ENCODE data around the gene TMEM243.
"Not testable (repeated sequence)": the region's sequence is repeated elsewhere in the genome, so short reads cannot be mapped to it uniquely, and the experiment has no call there.

The TMEM243 gene, protein sequence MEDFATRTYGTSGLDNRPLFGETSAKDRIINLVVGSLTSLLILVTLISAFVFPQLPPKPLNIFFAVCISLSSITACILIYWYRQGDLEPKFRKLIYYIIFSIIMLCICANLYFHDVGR

DNA sequence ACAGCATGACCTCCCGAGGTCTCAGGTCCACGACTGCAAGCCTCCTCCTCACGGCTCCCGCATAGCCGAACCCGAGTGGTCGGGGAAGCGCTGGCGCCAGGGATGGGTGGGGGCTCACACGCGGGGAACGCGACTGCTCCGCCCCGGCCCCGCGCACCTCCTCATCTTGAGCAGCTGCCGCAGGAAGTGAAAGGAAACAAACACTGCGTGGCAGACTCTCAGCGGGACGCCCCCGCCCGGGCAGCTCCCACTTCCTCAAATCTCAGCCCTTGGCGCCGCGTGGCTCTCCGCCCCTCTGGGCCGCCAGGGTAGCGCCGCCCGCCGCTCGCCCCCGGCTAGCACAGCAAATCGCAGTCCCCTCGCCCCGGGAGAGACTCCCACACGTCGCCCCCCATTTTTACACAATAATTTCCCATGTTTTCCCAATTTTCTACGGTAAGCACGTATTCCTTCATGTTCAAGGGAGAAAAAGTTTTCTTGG lies at the start of gene TMEM243:
Gene TMEM243, minus strand, starts transcription at position 188 of the 481 bp plus-strand sequence. CDS start 229 bp downstream, outside the sequence.
- H3K27ac ChIP-seq (ENCODE audit: low read depth, low read length) = peak within 1 kb of the TSS; percentile 77
- no peaks in the 10 kb centered on the region for H3K4me1 ChIP-seq (ENCODE audit: control insufficient read depth, insufficient read depth, low read length)
- H3K9ac ChIP-seq (ENCODE audit: low read length) = peak within 1 kb of the TSS; percentile 74
- no peaks in the 10 kb centered on the region for H3K36me3 ChIP-seq (ENCODE audit: control insufficient read depth, insufficient read depth, low read length)
- no peaks in the 10 kb centered on the region for H3K27me3 ChIP-seq (ENCODE audit: control insufficient read depth, insufficient read depth, low read length)
- peak within 1 kb of the TSS; percentile 94 for H3K4me3 ChIP-seq (ENCODE audit: low read length)

DNA sequence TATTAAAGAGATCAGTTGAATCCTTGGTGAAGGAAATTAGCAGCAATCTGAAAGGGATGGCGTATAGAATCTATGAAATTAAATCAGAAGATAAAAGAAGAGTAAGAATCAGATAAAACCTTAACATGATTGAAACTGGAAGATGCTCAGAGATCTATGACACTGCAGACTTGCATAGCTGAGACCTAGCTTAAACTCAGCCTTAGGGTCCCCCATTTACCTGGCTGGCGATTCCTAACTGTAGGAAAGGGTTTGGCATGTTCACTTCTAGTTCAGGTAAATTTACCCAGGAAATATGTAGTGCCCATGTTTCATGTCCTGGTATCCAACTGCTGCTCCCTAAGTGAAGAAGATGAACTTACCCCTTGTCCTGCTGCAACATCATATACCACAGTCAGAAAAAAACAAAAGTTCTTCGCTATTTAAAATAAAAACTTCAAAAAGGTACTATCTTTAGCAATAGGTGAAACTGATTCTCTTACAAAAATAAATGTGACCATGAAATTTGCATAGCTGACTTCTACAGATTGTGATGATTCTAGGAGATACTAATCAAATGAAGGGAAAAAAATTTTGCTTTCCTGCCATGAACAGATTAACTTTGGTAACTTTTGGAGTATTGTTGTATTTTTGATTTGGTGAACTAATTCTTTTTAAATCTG lies 47.8 kb upstream of the TMEM243 start:
- Histone ChIP-seq H3K27ac (ENCODE audit: low read depth, low read length) (no peak overlapping the region), H3K27me3 (ENCODE audit: control insufficient read depth, insufficient read depth, low read length) (no peaks in the 10 kb centered on the region), H3K9ac (ENCODE audit: low read length) (no peak overlapping the region), H3K4me3 (ENCODE audit: low read length) (no peak overlapping the region), H3K4me1 (ENCODE audit: control insufficient read depth, insufficient read depth, low read length) (no peaks in the 10 kb centered on the region), H3K36me3 (ENCODE audit: control insufficient read depth, insufficient read depth, low read length) (no peaks in the 10 kb centered on the region)

DNA sequence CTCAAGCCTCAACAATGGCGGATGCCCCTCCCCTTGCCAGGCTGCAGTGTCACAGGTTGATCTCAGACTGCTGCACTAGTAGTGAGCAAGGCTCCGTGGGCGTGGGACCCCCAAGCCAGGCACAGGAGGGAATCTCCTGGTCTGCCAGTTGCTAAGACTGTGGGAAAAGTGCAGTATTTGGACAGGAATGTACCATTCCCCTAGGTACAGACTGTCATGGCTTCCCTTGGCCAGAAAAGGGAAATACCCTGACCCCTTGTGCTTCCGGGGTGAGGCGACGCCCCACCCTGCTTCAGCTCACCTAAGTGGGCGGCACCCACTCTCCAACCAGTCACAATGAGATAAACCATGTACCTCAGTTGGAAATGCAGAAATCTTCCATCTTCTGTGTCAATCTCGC lies 44.0 kb upstream of the TMEM243 start:
- no peak overlapping the region for H3K27ac ChIP-seq (ENCODE audit: low read depth, low read length)
- H3K9ac ChIP-seq (ENCODE audit: low read length) = no peak overlapping the region
- H3K27me3 ChIP-seq (ENCODE audit: control insufficient read depth, insufficient read depth, low read length) = no peaks in the 10 kb centered on the region
- no peaks in the 10 kb centered on the region for H3K4me1 ChIP-seq (ENCODE audit: control insufficient read depth, insufficient read depth, low read length)
- H3K36me3 ChIP-seq (ENCODE audit: control insufficient read depth, insufficient read depth, low read length) = no peaks in the 10 kb centered on the region
- H3K4me3 ChIP-seq (ENCODE audit: low read length) = no peak overlapping the region

DNA sequence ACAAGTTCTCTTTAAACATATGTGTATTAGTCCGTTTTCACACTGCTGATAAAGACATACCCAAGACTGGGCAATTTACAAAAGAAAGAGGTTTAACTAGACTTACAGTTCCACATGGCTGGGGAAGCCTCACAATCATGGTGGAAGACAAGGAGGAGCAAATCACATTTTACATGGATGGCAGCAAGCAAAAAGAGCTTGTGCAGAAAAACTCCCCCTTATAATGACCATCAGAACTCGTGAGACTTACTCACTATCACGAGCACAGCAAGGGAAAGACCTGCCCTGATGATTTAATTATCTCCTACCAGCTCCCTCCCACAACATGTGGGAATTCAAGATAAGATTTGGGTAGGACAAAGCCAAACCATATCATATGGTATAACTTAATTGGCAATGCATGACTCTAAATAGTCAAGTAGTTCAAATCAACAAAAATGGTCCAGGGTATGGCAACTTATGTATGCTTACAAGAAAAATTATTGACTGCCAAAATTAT lies 34.1 kb upstream of the TMEM243 start:
- H3K4me3 ChIP-seq (ENCODE audit: low read length) = no peak overlapping the region
- no peak overlapping the region for H3K9ac ChIP-seq (ENCODE audit: low read length)
- no peak overlapping the region for H3K27ac ChIP-seq (ENCODE audit: low read depth, low read length)
- H3K4me1 ChIP-seq (ENCODE audit: control insufficient read depth, insufficient read depth, low read length) = no peaks in the 10 kb centered on the region
- no peaks in the 10 kb centered on the region for H3K36me3 ChIP-seq (ENCODE audit: control insufficient read depth, insufficient read depth, low read length)
- no peaks in the 10 kb centered on the region for H3K27me3 ChIP-seq (ENCODE audit: control insufficient read depth, insufficient read depth, low read length)

DNA sequence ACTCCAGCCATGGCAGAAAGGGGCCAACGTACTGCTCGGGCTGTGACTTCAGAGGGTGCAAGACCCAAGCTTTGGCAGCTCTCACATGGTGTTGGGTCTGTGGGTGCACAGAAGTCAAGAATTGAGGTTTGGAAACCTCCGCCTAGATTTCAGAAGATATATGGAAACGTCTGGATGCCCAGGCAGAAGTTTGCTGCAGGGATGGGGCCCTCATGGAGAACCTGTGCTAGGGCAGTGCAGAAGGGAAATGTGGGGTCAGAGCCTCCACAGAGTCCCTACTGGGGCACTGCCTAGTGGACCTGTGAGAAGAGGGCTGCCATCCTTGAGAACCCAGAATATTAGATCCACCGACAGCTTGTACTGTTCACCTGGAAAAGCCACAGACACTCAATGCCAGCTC lies 26.1 kb upstream of the TMEM243 start:
- H3K4me3 ChIP-seq (ENCODE audit: low read length); H3K27me3 ChIP-seq (ENCODE audit: control insufficient read depth, insufficient read depth, low read length); H3K27ac ChIP-seq (ENCODE audit: low read depth, low read length); H3K9ac ChIP-seq (ENCODE audit: low read length); H3K4me1 ChIP-seq (ENCODE audit: control insufficient read depth, insufficient read depth, low read length); H3K36me3 ChIP-seq (ENCODE audit: control insufficient read depth, insufficient read depth, low read length): not testable (repeated sequence)

DNA sequence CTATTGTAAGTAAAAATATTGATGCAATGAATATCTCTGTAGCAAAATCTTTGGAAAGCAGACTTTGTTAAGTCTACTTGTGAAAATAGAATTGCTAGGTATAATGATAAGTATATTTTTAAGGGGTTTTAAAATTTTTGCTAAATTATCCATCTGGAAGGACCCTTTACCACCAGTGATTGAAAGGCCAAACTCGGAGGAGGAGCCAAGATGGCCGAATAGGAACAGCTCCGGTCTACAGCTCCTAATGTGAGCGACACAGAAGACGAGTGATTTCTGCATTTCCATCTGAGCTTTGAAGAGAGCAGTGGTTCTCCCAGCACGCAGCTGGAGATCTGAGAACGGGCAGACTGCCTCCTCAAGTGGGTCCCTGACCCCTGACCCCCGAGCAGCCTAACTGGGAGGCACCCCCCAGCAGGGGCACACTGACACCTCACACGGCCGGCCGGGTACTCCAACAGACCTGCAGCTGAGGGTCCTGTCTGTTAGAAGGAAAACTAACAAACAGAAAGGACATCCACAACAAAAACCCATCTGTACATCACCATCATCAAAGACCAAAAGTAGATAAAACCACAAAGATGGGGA lies 19.0 kb upstream of the TMEM243 start:
- H3K36me3 ChIP-seq (ENCODE audit: control insufficient read depth, insufficient read depth, low read length); H3K4me3 ChIP-seq (ENCODE audit: low read length): not testable (repeated sequence)

DNA sequence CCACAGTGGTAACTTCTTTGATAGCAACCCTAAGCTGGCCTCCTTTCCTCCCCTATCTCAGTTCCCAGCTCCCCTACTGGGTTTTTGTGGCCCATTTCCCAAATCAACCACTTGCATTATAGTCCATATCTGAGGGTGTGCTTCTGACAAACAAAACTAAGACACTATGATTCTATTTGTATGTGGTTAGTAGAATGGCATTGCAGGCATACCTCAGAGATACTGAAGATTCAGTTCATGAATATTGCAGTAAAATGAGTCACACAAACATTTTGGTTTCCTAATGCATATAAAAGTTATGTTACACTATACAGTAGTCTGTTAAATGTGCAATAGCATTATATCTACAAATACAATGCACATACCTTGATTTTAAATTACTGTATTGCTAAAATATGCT lies 15.4 kb upstream of the TMEM243 start:
- H3K27me3 ChIP-seq (ENCODE audit: control insufficient read depth, insufficient read depth, low read length) = no peaks in the 10 kb centered on the region
- H3K27ac ChIP-seq (ENCODE audit: low read depth, low read length) = no peak overlapping the region
- H3K4me3 ChIP-seq (ENCODE audit: low read length) = no peak overlapping the region
- no peak overlapping the region for H3K9ac ChIP-seq (ENCODE audit: low read length)
- no peaks in the 10 kb centered on the region for H3K4me1 ChIP-seq (ENCODE audit: control insufficient read depth, insufficient read depth, low read length)
- H3K36me3 ChIP-seq (ENCODE audit: control insufficient read depth, insufficient read depth, low read length) = no peaks in the 10 kb centered on the region

More for the DNA sequence above, 19.0 kb upstream of the TMEM243 start:
- not testable (repeated sequence) for H3K27ac ChIP-seq (ENCODE audit: low read depth, low read length); H3K27me3 ChIP-seq (ENCODE audit: control insufficient read depth, insufficient read depth, low read length); H3K4me1 ChIP-seq (ENCODE audit: control insufficient read depth, insufficient read depth, low read length); H3K9ac ChIP-seq (ENCODE audit: low read length)

DNA sequence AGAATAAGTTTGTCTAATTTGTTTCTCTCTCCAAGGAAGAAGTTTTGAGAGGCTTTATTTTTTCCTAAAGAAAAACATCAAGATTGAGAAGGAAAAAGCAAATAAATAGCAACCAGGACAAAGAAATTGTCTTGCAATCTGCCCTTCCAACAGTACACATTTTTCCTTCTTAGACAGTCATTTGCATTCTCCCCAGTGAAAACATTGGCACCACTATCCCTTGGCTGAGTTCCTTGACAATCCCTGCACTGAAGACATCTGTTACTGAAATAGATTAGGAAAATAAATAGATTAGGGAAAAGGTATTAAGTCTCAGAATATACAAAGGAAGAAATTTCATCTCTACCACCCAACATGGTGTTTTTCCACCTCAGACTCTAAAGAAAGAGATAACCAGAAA lies 12.2 kb upstream of the TMEM243 start:
- H3K27ac ChIP-seq (ENCODE audit: low read depth, low read length) = no peak overlapping the region
- H3K27me3 ChIP-seq (ENCODE audit: control insufficient read depth, insufficient read depth, low read length) = no peaks in the 10 kb centered on the region
- H3K4me3 ChIP-seq (ENCODE audit: low read length) = no peak overlapping the region
- H3K36me3 ChIP-seq (ENCODE audit: control insufficient read depth, insufficient read depth, low read length) = no peaks in the 10 kb centered on the region
- no peaks in the 10 kb centered on the region for H3K4me1 ChIP-seq (ENCODE audit: control insufficient read depth, insufficient read depth, low read length)
- no peak overlapping the region for H3K9ac ChIP-seq (ENCODE audit: low read length)

DNA sequence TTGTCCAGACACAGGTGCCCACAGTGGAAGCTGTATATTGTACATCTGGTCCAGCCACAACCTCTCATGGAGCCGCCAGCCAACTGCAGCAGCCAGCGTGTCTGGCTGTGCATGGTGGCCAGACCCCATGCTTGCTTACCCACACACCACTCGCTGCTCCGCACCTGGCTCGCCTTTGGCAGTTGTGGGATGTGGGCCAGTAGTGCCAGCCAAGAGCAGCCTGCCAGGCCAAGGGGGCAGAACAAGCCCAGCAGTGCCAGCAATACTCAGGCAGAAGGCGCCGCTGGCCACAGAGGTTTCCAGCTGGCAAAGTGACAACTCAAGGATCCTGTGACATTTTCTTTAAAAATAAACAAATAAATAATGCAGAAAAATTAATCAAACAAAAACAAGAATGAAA lies 11.7 kb upstream of the TMEM243 start:
- Histone ChIP-seq H3K4me3 (ENCODE audit: low read length) (no peak overlapping the region), H3K27ac (ENCODE audit: low read depth, low read length) (no peak overlapping the region), H3K36me3 (ENCODE audit: control insufficient read depth, insufficient read depth, low read length) (no peaks in the 10 kb centered on the region), H3K9ac (ENCODE audit: low read length) (no peak overlapping the region), H3K27me3 (ENCODE audit: control insufficient read depth, insufficient read depth, low read length) (no peaks in the 10 kb centered on the region), H3K4me1 (ENCODE audit: control insufficient read depth, insufficient read depth, low read length) (no peaks in the 10 kb centered on the region)

DNA sequence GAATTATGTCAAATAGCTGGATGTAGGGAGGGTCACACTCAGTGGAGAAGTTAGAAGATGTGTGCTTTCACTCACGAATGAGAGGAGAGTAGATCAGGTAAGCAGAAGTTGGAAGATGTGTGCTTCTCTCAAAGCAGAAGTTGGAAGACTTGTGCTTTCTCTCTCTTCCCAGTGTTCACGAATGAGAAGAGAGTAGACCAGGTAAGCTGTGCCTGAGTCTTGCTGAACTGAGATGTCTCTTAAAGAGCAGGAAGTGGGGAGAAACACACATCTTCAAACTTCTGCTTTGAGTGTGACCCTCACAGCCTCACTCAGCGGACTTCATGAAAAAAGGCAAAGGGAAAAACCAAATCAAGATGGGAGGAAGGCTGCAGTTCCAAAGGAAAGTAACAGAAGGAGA lies 7.0 kb upstream of the TMEM243 start:
- no peaks in the 10 kb centered on the region for H3K36me3 ChIP-seq (ENCODE audit: control insufficient read depth, insufficient read depth, low read length)
- H3K27ac ChIP-seq (ENCODE audit: low read depth, low read length) = no peak overlapping the region
- no peaks in the 10 kb centered on the region for H3K27me3 ChIP-seq (ENCODE audit: control insufficient read depth, insufficient read depth, low read length)
- H3K9ac ChIP-seq (ENCODE audit: low read length) = no peak overlapping the region
- H3K4me3 ChIP-seq (ENCODE audit: low read length) = no peak overlapping the region
- no peaks in the 10 kb centered on the region for H3K4me1 ChIP-seq (ENCODE audit: control insufficient read depth, insufficient read depth, low read length)

DNA sequence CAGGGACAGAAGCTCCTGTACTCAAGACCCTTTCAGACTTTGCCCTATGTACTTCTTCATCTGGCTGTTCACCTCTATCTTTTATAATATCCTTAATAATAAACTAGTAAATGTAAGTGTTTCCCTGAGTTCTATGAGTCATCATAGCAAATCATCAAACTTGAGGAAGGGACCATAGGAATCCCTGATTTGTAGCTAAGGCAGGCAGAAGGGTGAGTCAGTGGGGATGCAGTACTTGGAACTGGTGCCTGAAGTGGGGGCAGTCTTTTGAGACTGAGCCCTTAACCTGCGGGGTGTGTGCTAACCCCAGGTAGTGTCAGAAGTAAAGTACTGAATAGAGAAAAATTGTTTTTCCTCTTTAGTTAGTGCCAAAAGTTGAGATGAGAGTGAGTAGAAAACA lies 6.2 kb upstream of the TMEM243 start:
- no peak overlapping the region for H3K4me3 ChIP-seq (ENCODE audit: low read length)
- no peaks in the 10 kb centered on the region for H3K27me3 ChIP-seq (ENCODE audit: control insufficient read depth, insufficient read depth, low read length)
- no peak overlapping the region for H3K27ac ChIP-seq (ENCODE audit: low read depth, low read length)
- no peaks in the 10 kb centered on the region for H3K4me1 ChIP-seq (ENCODE audit: control insufficient read depth, insufficient read depth, low read length)
- H3K9ac ChIP-seq (ENCODE audit: low read length) = no peak overlapping the region
- no peaks in the 10 kb centered on the region for H3K36me3 ChIP-seq (ENCODE audit: control insufficient read depth, insufficient read depth, low read length)

DNA sequence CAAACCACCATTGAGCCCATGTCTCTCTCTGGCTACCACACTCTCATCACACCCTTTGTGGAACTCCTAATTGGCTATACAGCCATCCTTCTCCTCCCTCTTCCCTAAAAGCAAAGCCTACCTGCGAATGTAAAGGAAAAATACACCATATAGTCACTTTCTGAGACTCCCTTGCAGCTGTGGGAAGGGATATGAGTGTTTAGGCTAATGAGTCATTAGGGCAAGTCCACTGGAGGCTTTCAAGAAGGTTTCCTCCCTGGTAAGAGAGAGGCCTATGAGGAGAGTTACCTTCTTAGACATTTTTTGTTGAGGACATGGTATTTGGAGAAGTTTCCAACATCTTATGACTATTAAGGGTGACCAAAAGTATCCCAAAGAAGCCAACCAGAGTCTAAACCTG lies 4.1 kb upstream of the TMEM243 start:
- Histone ChIP-seq H3K4me3 (ENCODE audit: low read length) (no peak overlapping the region), H3K27me3 (ENCODE audit: control insufficient read depth, insufficient read depth, low read length) (no peaks in the 10 kb centered on the region), H3K9ac (ENCODE audit: low read length) (no peak overlapping the region), H3K36me3 (ENCODE audit: control insufficient read depth, insufficient read depth, low read length) (no peaks in the 10 kb centered on the region), H3K27ac (ENCODE audit: low read depth, low read length) (no peak overlapping the region), H3K4me1 (ENCODE audit: control insufficient read depth, insufficient read depth, low read length) (no peaks in the 10 kb centered on the region)
